ENCODE measurements around the gene NSRP1. TPM values are rescaled to one million over a fixed set of nuclear protein-coding genes. Genes with fewer than 3 reads are reported as not detected.

The NSRP1 gene
- total and polyA plus RNA-seq, 2 of the 8 experiments (the other 6 are each of a cell fraction or from before 2014, with no cell fraction given) = 6.1 to 22.4 TPM

DNA sequence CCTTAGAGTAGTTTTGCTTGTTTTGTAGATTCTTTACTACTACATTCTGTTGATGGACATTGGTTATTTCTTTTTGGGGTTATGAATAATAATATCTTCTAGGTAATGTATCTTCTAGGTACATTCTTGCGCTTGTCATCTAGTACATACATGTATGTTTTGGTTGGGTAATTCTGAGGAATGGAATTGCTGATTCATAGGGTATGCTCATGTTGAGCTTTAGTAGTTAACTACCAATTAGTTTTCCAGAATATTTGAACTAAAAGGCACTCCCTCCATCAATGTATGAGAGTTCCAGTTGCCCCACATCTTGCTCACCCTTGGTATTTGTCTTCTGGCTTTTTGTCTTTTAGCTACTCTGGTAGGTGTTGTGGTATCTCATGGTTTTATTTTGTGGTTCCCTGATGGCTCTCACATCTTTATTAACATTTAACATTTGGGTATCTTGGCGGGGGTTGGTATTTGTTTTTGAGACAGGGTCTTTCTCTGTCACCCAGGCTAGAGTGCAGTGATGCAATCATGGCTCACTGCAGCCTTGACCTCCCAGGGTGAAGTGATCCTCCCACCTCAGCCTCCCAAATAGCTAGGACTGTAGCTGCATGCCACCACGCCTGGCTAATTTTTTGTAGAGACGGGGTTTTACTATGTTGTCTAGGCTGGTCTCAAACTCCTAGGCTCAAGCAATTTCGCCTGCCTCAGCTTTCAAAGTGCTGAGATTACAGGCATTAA, 71.8 kb downstream of the NSRP1 start:
- Histone ChIP-seq H2BK15ac (ENCODE audit: low read length) (no peak overlapping the region), H3K23ac (ENCODE audit: insufficient read length) (no peak overlapping the region), H3K36me3 (ENCODE audit: control insufficient read depth in 2 of 4, insufficient read depth in 4 of 4, low read length in 3 of 4) (peaks cover 5 to 32% (median 13%) of the 10 kb centered on the region in 4 experiments), H2BK20ac (ENCODE audit: low read length) (no peak overlapping the region), H2BK12ac (ENCODE audit: low read depth, low read length) (no peak overlapping the region), H3K9ac (replicated peaks in 1 of 4; ENCODE audit: extremely low read depth in 1 of 4, low read depth in 3 of 4, low read length in 3 of 4) (no peak overlapping the region), H4K5ac (ENCODE audit: insufficient read length, low read depth, low read length) (no peak overlapping the region), H3K27me3 (replicated peaks in 1 of 4; ENCODE audit: control insufficient read depth in 3 of 4, extremely low read depth in 1 of 4, insufficient read depth in 3 of 4, low read length in 3 of 4) (no peaks in the 10 kb centered on the region), H3K27ac (ENCODE audit: low read depth, low read length) (no peak overlapping the region), H3K9me3 (ENCODE audit: insufficient read depth in 2 of 2, low read depth in 1 of 2, low read length in 1 of 2) (no peaks in the 10 kb centered on the region), H2BK120ac (replicated peaks; ENCODE audit: low read depth, low read length) (no peak overlapping the region), H3K56ac (replicated peaks; ENCODE audit: insufficient read length, low read depth, low read length) (no peak overlapping the region), H3K14ac (ENCODE audit: insufficient read length) (no peak overlapping the region), H2AK5ac (ENCODE audit: low read depth, low read length) (no peak overlapping the region), H4K8ac (ENCODE audit: extremely low read depth, insufficient read depth, low read length) (no peak overlapping the region), H4K20me1 (replicated peaks in 1 of 2; ENCODE audit: control insufficient read depth in 1 of 2, insufficient read depth in 2 of 2, low read length in 2 of 2) (no peaks in the 10 kb centered on the region), H3K4me1 (replicated peaks in 1 of 4; ENCODE audit: control insufficient read depth in 3 of 4, insufficient read depth in 4 of 4, low read length in 3 of 4) (no peaks in the 10 kb centered on the region), H3K79me1 (ENCODE audit: low read depth, low read length) (no peaks in the 10 kb centered on the region), H3K23me2 (ENCODE audit: low read depth, low read length) (no peaks in the 10 kb centered on the region), H2BK5ac (ENCODE audit: low read depth, low read length) (no peak overlapping the region), H2AFZ (ENCODE audit: low read length) (no peak overlapping the region), H4K91ac (replicated peaks; ENCODE audit: insufficient read length, low read length) (no peak overlapping the region), H3K18ac (ENCODE audit: extremely low read depth, low read length) (no peak overlapping the region), H3K4me3 (ENCODE audit: extremely low read depth in 1 of 4, insufficient read depth in 2 of 4, low read depth in 3 of 4, low read length in 4 of 4) (no peak overlapping the region), H3K4ac (replicated peaks; ENCODE audit: insufficient read length, low read depth, low read length) (no peak overlapping the region), H3K79me2 (ENCODE audit: control insufficient read depth in 1 of 2, insufficient read depth in 2 of 2, low read length in 2 of 2) (no peaks in the 10 kb centered on the region), H3K4me2 (ENCODE audit: insufficient read depth in 1 of 2, low read depth in 2 of 2, low read length in 2 of 2) (no peak overlapping the region)
- DNase-seq (ENCODE audit: low read depth in 1 of 2, low spot score in 2 of 2) = no peak
- POLR2A ChIA-PET (ENCODE audit: partially characterized antibody) = interaction anchor here (0.7 to 1.3 kb wide), 2 partner anchors 12 to 62 kb away, joined by 3 read pairs; no protein-coding TSS in a partner anchor
- 95% methylated on average over 5 of the region's 5 CpGs; no CpG with 5 or more reads in 1 of the 2 experiments for WGBS, 2 experiments (ENCODE audit: extremely low coverage in 1 of 2, insufficient coverage in 1 of 2, insufficient read length in 1 of 2, insufficient replicate concordance in 2 of 2, low coverage in 1 of 2, low lambda C conversion rate in 2 of 2, missing lambda C conversion rate in 1 of 2)
- CTCF ChIA-PET (ENCODE audit: partially characterized antibody) = interaction anchor here (0.9 to 1.8 kb wide), 6 partner anchors 13 to 152 kb away, joined by 3 to 8 read pairs (median 4); no protein-coding TSS in a partner anchor
- FAIRE-seq = no peak
- no peak for TF ChIP-seq TEAD4 (IDR thresholded peaks at IDR 0.05; ENCODE audit: low read depth, low read length)
- TF ChIP-seq KDM5A (IDR thresholded peaks at IDR 0.05; ENCODE audit: low read length) = no peak
- no peak for TF ChIP-seq SP4 (IDR thresholded peaks at IDR 0.05; ENCODE audit: low read length)
- no peak for TF ChIP-seq EZH2 (IDR thresholded peaks at IDR 0.05; ENCODE audit: low read depth, low read length, severe bottlenecking)
- TF ChIP-seq POLR2A (IDR thresholded peaks at IDR 0.05; ENCODE audit: control extremely low read depth in 1 of 2, low read depth in 2 of 2, low read length in 2 of 2) = no peak
- TF ChIP-seq TAF1 (IDR thresholded peaks at IDR 0.05; ENCODE audit: low read depth, low read length) = no peak
- no peak for TF ChIP-seq HDAC6 (IDR thresholded peaks at IDR 0.05; ENCODE audit: low read depth, low read length)
- TF ChIP-seq, protein P1, sequence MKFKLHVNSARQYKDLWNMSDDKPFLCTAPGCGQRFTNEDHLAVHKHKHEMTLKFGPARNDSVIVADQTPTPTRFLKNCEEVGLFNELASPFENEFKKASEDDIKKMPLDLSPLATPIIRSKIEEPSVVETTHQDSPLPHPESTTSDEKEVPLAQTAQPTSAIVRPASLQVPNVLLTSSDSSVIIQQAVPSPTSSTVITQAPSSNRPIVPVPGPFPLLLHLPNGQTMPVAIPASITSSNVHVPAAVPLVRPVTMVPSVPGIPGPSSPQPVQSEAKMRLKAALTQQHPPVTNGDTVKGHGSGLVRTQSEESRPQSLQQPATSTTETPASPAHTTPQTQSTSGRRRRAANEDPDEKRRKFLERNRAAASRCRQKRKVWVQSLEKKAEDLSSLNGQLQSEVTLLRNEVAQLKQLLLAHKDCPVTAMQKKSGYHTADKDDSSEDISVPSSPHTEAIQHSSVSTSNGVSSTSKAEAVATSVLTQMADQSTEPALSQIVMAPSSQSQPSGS (IDR thresholded peaks at IDR 0.05; ENCODE audit: low read length) = no peak
- TF ChIP-seq CREB1 (IDR thresholded peaks at IDR 0.05) = no peak
- TF ChIP-seq SIN3A (conservative IDR thresholded peaks at IDR 0.05 in 1 of 2, IDR thresholded peaks at IDR 0.05 in 1 of 2; ENCODE audit: low read depth in 1 of 2, low read length in 2 of 2) = no peak
